Progenitor cell of endocrine pancreas (in vitro differentiated cells): ENCODE measurements around the gene P3R3URF. TPM values are rescaled to one million over a fixed set of nuclear protein-coding genes. Genes with fewer than 3 reads are reported as not detected.

Source experiments
- DNase-seq: peaks from one replicate; pipeline ENCODE4 v3.0.0; 2021; ENCODE audit warnings: low spot score; ENCODE audit not compliant: unreplicated experiment
- H3K27ac Mint-ChIP-seq: 2 replicates; pipeline ENCODE4 v1.8.0; 2021; ENCODE audit warnings: mild to moderate bottlenecking, moderate library complexity, mixed read lengths
- H3K27me3 Mint-ChIP-seq: 2 replicates; pipeline ENCODE4 v1.8.0; 2021; ENCODE audit warnings: mixed read lengths
- H3K36me3 Mint-ChIP-seq: 2 replicates; pipeline ENCODE4 v1.8.0; 2022; ENCODE audit warnings: mixed read lengths; ENCODE audit not compliant: insufficient read depth
- H3K4me1 Mint-ChIP-seq: 2 replicates; pipeline ENCODE4 v1.8.0; 2021; ENCODE audit warnings: low read depth, mixed read lengths
- H3K4me3 Mint-ChIP-seq: 2 replicates; pipeline ENCODE4 v1.8.0; 2021; ENCODE audit warnings: low read depth, mild to moderate bottlenecking, moderate library complexity, mixed read lengths
- H3K9me3 Mint-ChIP-seq: 2 replicates; pipeline ENCODE4 v1.8.0; 2021; ENCODE audit warnings: low read depth, mixed read lengths
- CTCF ChIP-seq: fragments of 200-600 bp; sonication (generic); IDR thresholded peaks from one replicate; pipeline ENCODE4 v1.5.0; 2021; ENCODE audit warnings: antibody characterized with exemption, mild to moderate bottlenecking; ENCODE audit not compliant: unreplicated experiment
- total RNA-seq: library from RNA; stranded (reverse); gene quantifications from 2 replicates; pipeline ENCODE4 v1.2.1, GENCODE V29; 2021

The P3R3URF gene
- total RNA-seq, 1 donor from 2014 or later, result not detected

- no peak for TF ChIP-seq CTCF
- Mint-ChIP-seq H3K9me3 (no peaks in the 10 kb centered on the region), H3K4me3 (no peak overlapping the region), H3K27me3 (no peaks in the 10 kb centered on the region), H3K36me3 (no peaks in the 10 kb centered on the region), H3K4me1 (peaks cover 15% of the 10 kb centered on the region), H3K27ac (peak overlapping the region; percentile 86)
- DNase-seq, result no peak
These were observed 7.0 kb upstream of the P3R3URF start for GRCh38 chr1:46183079-46183847.

GRCh38 chr1:46181343-46182260 lies 5.3 kb upstream of the P3R3URF start:
- Mint-ChIP-seq H3K36me3 (no peaks in the 10 kb centered on the region), H3K27me3 (peaks cover 6% of the 10 kb centered on the region), H3K9me3 (no peaks in the 10 kb centered on the region), H3K4me3 (no peak overlapping the region), H3K27ac (no peak overlapping the region), H3K4me1 (peaks cover 14% of the 10 kb centered on the region)
- no peak for DNase-seq
- no peak for TF ChIP-seq CTCF

- no peaks in the 10 kb centered on the region for H3K9me3 Mint-ChIP-seq
- H3K27me3 Mint-ChIP-seq, result peaks cover 6% of the 10 kb centered on the region
- H3K4me3 Mint-ChIP-seq, result no peak overlapping the region
- H3K4me1 Mint-ChIP-seq, result peaks cover 14% of the 10 kb centered on the region
- peak; percentile 28 for TF ChIP-seq CTCF
- no peak overlapping the region for H3K27ac Mint-ChIP-seq
- no peak for DNase-seq
- no peaks in the 10 kb centered on the region for H3K36me3 Mint-ChIP-seq
These were observed 3.9 kb upstream of the P3R3URF start for GRCh38 chr1:46180082-46180616.

GRCh38 chr1:46179138-46180081 lies 3.1 kb upstream of the P3R3URF start:
- no peak overlapping the region for H3K4me3 Mint-ChIP-seq
- TF ChIP-seq CTCF, result peak; percentile 95
- no peaks in the 10 kb centered on the region for H3K9me3 Mint-ChIP-seq
- peaks cover 14% of the 10 kb centered on the region for H3K4me1 Mint-ChIP-seq
- peak; percentile 66 for DNase-seq
- no peak overlapping the region for H3K27ac Mint-ChIP-seq
- no peaks in the 10 kb centered on the region for H3K36me3 Mint-ChIP-seq
- H3K27me3 Mint-ChIP-seq, result peaks cover 6% of the 10 kb centered on the region
